Measurements from ENCODE around the gene MYH10.

The MYH10 gene

GRCh38 chr17:8447799-8448198 is 182.7 kb downstream of the MYH10 start:
- no peak for TF ChIP-seq TCF4 (CRISPR knock-in tag; IDR thresholded peaks at IDR 0.05; ENCODE audit: borderline replicate concordance)
- TF ChIP-seq ZFP3 (CRISPR knock-in tag; IDR thresholded peaks at IDR 0.05): no peak
- TF ChIP-seq CSDC2 (CRISPR knock-in tag; IDR thresholded peaks at IDR 0.05): no peak
- no peak for TF ChIP-seq TOX (CRISPR knock-in tag; IDR thresholded peaks at IDR 0.05; ENCODE audit: borderline replicate concordance)
- no peak for ATAC-seq

GRCh38 chr17:8445536-8445935 is 185.0 kb downstream of the MYH10 start:
- ATAC-seq: no peak
- TF ChIP-seq RARB (CRISPR knock-in tag; IDR thresholded peaks at IDR 0.05) (no peak), GLIS3 (CRISPR knock-in tag; IDR thresholded peaks at IDR 0.05) (no peak), POU6F1 (CRISPR knock-in tag; IDR thresholded peaks at IDR 0.05; ENCODE audit: borderline replicate concordance, low read depth) (no peak), TCF4 (CRISPR knock-in tag; IDR thresholded peaks at IDR 0.05; ENCODE audit: borderline replicate concordance) (no peak), TOX (CRISPR knock-in tag; IDR thresholded peaks at IDR 0.05; ENCODE audit: borderline replicate concordance) (no peak), PATZ1 (CRISPR knock-in tag; IDR thresholded peaks at IDR 0.05; ENCODE audit: borderline replicate concordance) (no peak), TSHZ2 (CRISPR knock-in tag; IDR thresholded peaks at IDR 0.05) (no peak), OSR1 (CRISPR knock-in tag; IDR thresholded peaks at IDR 0.05) (no peak), CSDC2 (CRISPR knock-in tag; IDR thresholded peaks at IDR 0.05) (no peak), ZNF70 (CRISPR knock-in tag; IDR thresholded peaks at IDR 0.05) (no peak), ZC3H10 (CRISPR knock-in tag; IDR thresholded peaks at IDR 0.05) (no peak), CREB5 (CRISPR knock-in tag; IDR thresholded peaks at IDR 0.05; ENCODE audit: low read depth) (no peak), ZFP3 (CRISPR knock-in tag; IDR thresholded peaks at IDR 0.05) (no peak)

- TF ChIP-seq PPARA (CRISPR knock-in tag; IDR thresholded peaks at IDR 0.05; ENCODE audit: borderline replicate concordance) (no peak), ZNF8 (CRISPR knock-in tag; IDR thresholded peaks at IDR 0.05) (no peak), TSHZ2 (CRISPR knock-in tag; IDR thresholded peaks at IDR 0.05) (no peak), BACH2 (CRISPR knock-in tag; IDR thresholded peaks at IDR 0.05; ENCODE audit: borderline replicate concordance) (no peak)
- ATAC-seq: no peak
Observed at GRCh38 chr17:8444494-8444893, 186.0 kb downstream of the MYH10 start.

GRCh38 chr17:8443756-8444155 is 186.8 kb downstream of the MYH10 start:
- no peak for ATAC-seq
- no peak for TF ChIP-seq RARB (CRISPR knock-in tag; IDR thresholded peaks at IDR 0.05)
- TF ChIP-seq OSR1 (CRISPR knock-in tag; IDR thresholded peaks at IDR 0.05): no peak
- no peak for TF ChIP-seq GLIS3 (CRISPR knock-in tag; IDR thresholded peaks at IDR 0.05)
- TF ChIP-seq ZNF565 (CRISPR knock-in tag; conservative IDR thresholded peaks at IDR 0.05; ENCODE audit: low read depth): no peak
- no peak for TF ChIP-seq TOX (CRISPR knock-in tag; IDR thresholded peaks at IDR 0.05; ENCODE audit: borderline replicate concordance)
- no peak for TF ChIP-seq CSRNP3 (CRISPR knock-in tag; IDR thresholded peaks at IDR 0.05)
- no peak for TF ChIP-seq SNAI2 (CRISPR knock-in tag; IDR thresholded peaks at IDR 0.05)
- no peak for TF ChIP-seq BACH2 (CRISPR knock-in tag; IDR thresholded peaks at IDR 0.05; ENCODE audit: borderline replicate concordance)
- no peak for TF ChIP-seq ZNF8 (CRISPR knock-in tag; IDR thresholded peaks at IDR 0.05)
- TF ChIP-seq ESRRG (CRISPR knock-in tag; IDR thresholded peaks at IDR 0.05): no peak
- TF ChIP-seq ZNF70 (CRISPR knock-in tag; IDR thresholded peaks at IDR 0.05): no peak
- TF ChIP-seq ZFP3 (CRISPR knock-in tag; IDR thresholded peaks at IDR 0.05): no peak
- no peak for TF ChIP-seq POU6F1 (CRISPR knock-in tag; IDR thresholded peaks at IDR 0.05; ENCODE audit: borderline replicate concordance, low read depth)
- no peak for TF ChIP-seq ZC3H10 (CRISPR knock-in tag; IDR thresholded peaks at IDR 0.05)
- TF ChIP-seq ZFP30 (CRISPR knock-in tag; IDR thresholded peaks at IDR 0.05): no peak
